Measurements from ENCODE around the gene CSAG3. TPM values are rescaled to one million over a fixed set of nuclear protein-coding genes. Genes with fewer than 3 reads are reported as not detected.
"Not testable (repeated sequence)": the region's sequence is repeated elsewhere in the genome, so short reads cannot be mapped to it uniquely, and the experiment has no call there.

CSAG3 gene
- total RNA-seq, 2 experiments from 2014 or later: not detected

GRCh38 chrX:152759544-152759943 lies 526 bp downstream of the CSAG3 start:
- BruUV-seq (replicated peaks); H4K20me1 ChIP-seq (ENCODE audit: insufficient read depth, low read length); H3K79me2 ChIP-seq (ENCODE audit: insufficient read depth, low read depth, low read length); H3K9me2 ChIP-seq (ENCODE audit: insufficient read depth, low read length); intact Hi-C loops (cut with micrococcal nuclease; ENCODE audit: unreplicated experiment); H2AFZ ChIP-seq (ENCODE audit: low read length); H3K36me3 ChIP-seq (ENCODE audit: insufficient read depth, low read length); POLR2A ChIA-PET; DNase-seq (ENCODE audit: low spot score); H3K4me3 ChIP-seq (ENCODE audit: low read depth, low read length, poor library complexity, severe bottlenecking); H3K9me3 ChIP-seq (ENCODE audit: low read length); H3K27ac ChIP-seq (ENCODE audit: low read depth, low read length, poor library complexity, severe bottlenecking); CTCF ChIA-PET (ENCODE audit: unreplicated experiment); H3K4me1 ChIP-seq (ENCODE audit: insufficient read depth, low read length, poor library complexity, severe bottlenecking); H3K4me2 ChIP-seq (ENCODE audit: low read length): not testable (repeated sequence)

DNA sequence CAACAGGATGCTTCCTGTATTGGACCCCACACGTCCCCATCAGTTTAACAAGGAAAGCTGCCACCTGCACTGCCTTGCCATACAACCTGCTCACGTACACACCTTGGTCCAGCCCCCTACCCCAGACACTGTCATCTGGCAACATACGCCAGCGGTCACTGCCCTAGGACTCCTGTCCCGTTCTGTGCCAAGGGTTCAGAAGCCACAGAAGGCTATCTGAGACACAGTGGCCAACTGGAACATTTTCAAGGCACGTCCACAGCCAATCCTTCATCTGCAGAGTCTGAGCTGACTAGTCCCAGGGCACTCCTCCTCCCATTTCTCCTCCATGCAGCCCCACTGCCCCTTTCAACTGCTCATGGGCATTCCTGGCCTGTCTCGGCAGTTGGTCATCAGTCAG lies 2.6 kb downstream of the CSAG3 start:
- DNase-seq (ENCODE audit: low spot score); intact Hi-C loops (cut with micrococcal nuclease; ENCODE audit: unreplicated experiment); BruUV-seq (replicated peaks); H3K9me2 ChIP-seq (ENCODE audit: insufficient read depth, low read length); CTCF ChIA-PET (ENCODE audit: unreplicated experiment); H2AFZ ChIP-seq (ENCODE audit: low read length); H3K4me1 ChIP-seq (ENCODE audit: insufficient read depth, low read length, poor library complexity, severe bottlenecking); H3K27ac ChIP-seq (ENCODE audit: low read depth, low read length, poor library complexity, severe bottlenecking); H3K4me3 ChIP-seq (ENCODE audit: low read depth, low read length, poor library complexity, severe bottlenecking); H3K36me3 ChIP-seq (ENCODE audit: insufficient read depth, low read length); POLR2A ChIA-PET; H4K20me1 ChIP-seq (ENCODE audit: insufficient read depth, low read length); H3K9me3 ChIP-seq (ENCODE audit: low read length); H3K4me2 ChIP-seq (ENCODE audit: low read length); H3K79me2 ChIP-seq (ENCODE audit: insufficient read depth, low read depth, low read length): not testable (repeated sequence)

GRCh38 chrX:152766562-152766961 lies 7.5 kb downstream of the CSAG3 start:
- H4K20me1 ChIP-seq (ENCODE audit: insufficient read depth, low read length); BruUV-seq (replicated peaks); H3K27ac ChIP-seq (ENCODE audit: low read depth, low read length, poor library complexity, severe bottlenecking); H3K36me3 ChIP-seq (ENCODE audit: insufficient read depth, low read length); H3K4me2 ChIP-seq (ENCODE audit: low read length); H3K79me2 ChIP-seq (ENCODE audit: insufficient read depth, low read depth, low read length); CTCF ChIA-PET (ENCODE audit: unreplicated experiment); DNase-seq (ENCODE audit: low spot score); H3K9me2 ChIP-seq (ENCODE audit: insufficient read depth, low read length); H3K4me1 ChIP-seq (ENCODE audit: insufficient read depth, low read length, poor library complexity, severe bottlenecking); intact Hi-C loops (cut with micrococcal nuclease; ENCODE audit: unreplicated experiment); H3K4me3 ChIP-seq (ENCODE audit: low read depth, low read length, poor library complexity, severe bottlenecking); POLR2A ChIA-PET; H2AFZ ChIP-seq (ENCODE audit: low read length); H3K9me3 ChIP-seq (ENCODE audit: low read length): not testable (repeated sequence)

- H2AFZ ChIP-seq (ENCODE audit: low read length); POLR2A ChIA-PET; DNase-seq (ENCODE audit: low spot score); H3K36me3 ChIP-seq (ENCODE audit: insufficient read depth, low read length); intact Hi-C loops (cut with micrococcal nuclease; ENCODE audit: unreplicated experiment); H3K4me1 ChIP-seq (ENCODE audit: insufficient read depth, low read length, poor library complexity, severe bottlenecking); H3K4me2 ChIP-seq (ENCODE audit: low read length); H4K20me1 ChIP-seq (ENCODE audit: insufficient read depth, low read length); H3K27ac ChIP-seq (ENCODE audit: low read depth, low read length, poor library complexity, severe bottlenecking); CTCF ChIA-PET (ENCODE audit: unreplicated experiment); BruUV-seq (replicated peaks); H3K9me3 ChIP-seq (ENCODE audit: low read length); H3K4me3 ChIP-seq (ENCODE audit: low read depth, low read length, poor library complexity, severe bottlenecking); H3K79me2 ChIP-seq (ENCODE audit: insufficient read depth, low read depth, low read length); H3K9me2 ChIP-seq (ENCODE audit: insufficient read depth, low read length): not testable (repeated sequence)
Measured at GRCh38 chrX:152769549-152770289, 10.7 kb downstream of the CSAG3 start, which contains the start of gene MAGEA6. TSS of gene MAGEA6 (minus strand) at chrX:152769689. CDS start at chrX:152767650, 2,039 bp downstream.

GRCh38 chrX:152787062-152787461 lies 28.0 kb downstream of the CSAG3 start:
- intact Hi-C loops (cut with micrococcal nuclease; ENCODE audit: unreplicated experiment); BruUV-seq (replicated peaks); H3K4me3 ChIP-seq (ENCODE audit: low read depth, low read length, poor library complexity, severe bottlenecking); H4K20me1 ChIP-seq (ENCODE audit: insufficient read depth, low read length); H2AFZ ChIP-seq (ENCODE audit: low read length); H3K9me3 ChIP-seq (ENCODE audit: low read length); H3K36me3 ChIP-seq (ENCODE audit: insufficient read depth, low read length); H3K4me1 ChIP-seq (ENCODE audit: insufficient read depth, low read length, poor library complexity, severe bottlenecking); H3K27ac ChIP-seq (ENCODE audit: low read depth, low read length, poor library complexity, severe bottlenecking); POLR2A ChIA-PET; H3K4me2 ChIP-seq (ENCODE audit: low read length); H3K9me2 ChIP-seq (ENCODE audit: insufficient read depth, low read length); DNase-seq (ENCODE audit: low spot score); H3K79me2 ChIP-seq (ENCODE audit: insufficient read depth, low read depth, low read length); CTCF ChIA-PET (ENCODE audit: unreplicated experiment): not testable (repeated sequence)

All from OCI-LY7 (cell line).